ENCODE results near the gene NOS3. TPM values are rescaled to one million over a fixed set of nuclear protein-coding genes. Genes with fewer than 3 reads are reported as not detected.

The NOS3 gene
- total and polyA plus RNA-seq, 2 experiments from 2014 or later: 2.6 to 6.1 TPM

GRCh38 chr7:150941351-150942000 is 49.3 kb upstream of the NOS3 start (continued):
- no peak for TF ChIP-seq CTCF (conservative IDR thresholded peaks at IDR 0.05; ENCODE audit: low read depth in 2 of 2)
- TF ChIP-seq ETS1 (IDR thresholded peaks at IDR 0.05): no peak
- TF ChIP-seq ZNF331 (CRISPR knock-in tag; IDR thresholded peaks at IDR 0.05; ENCODE audit: low read depth): no peak

GRCh38 chr7:150942001-150942590 is 48.7 kb upstream of the NOS3 start:
- no peak for TF ChIP-seq CTCF (conservative IDR thresholded peaks at IDR 0.05; ENCODE audit: low read depth in 2 of 2)
- H2AFZ ChIP-seq: peak overlapping the region; percentile 38; the same call in 1 of the 2 replicates
- no peaks in the 10 kb centered on the region for H3K9me3 Mint-ChIP-seq
- peaks cover 19% of the 10 kb centered on the region for H3K4me1 Mint-ChIP-seq
- no peak overlapping the region for H3K4me3 ChIP-seq
- no peaks in the 10 kb centered on the region for H3K36me3 ChIP-seq (ENCODE audit: insufficient read depth)
- DNase-seq (ENCODE audit: low spot score) (no peak), ATAC-seq (peak; percentile 58)
- H3K27ac ChIP-seq (ENCODE audit: low read depth): no peak overlapping the region
- H3K27me3 ChIP-seq (ENCODE audit: insufficient read depth): no peaks in the 10 kb centered on the region
- no peak overlapping the region for H3K27ac Mint-ChIP-seq
- no peak overlapping the region for H3K4me3 Mint-ChIP-seq
- H3K9me2 ChIP-seq (ENCODE audit: insufficient read depth): no peaks in the 10 kb centered on the region
- H4K20me1 ChIP-seq (replicated peaks; ENCODE audit: insufficient read depth): no peaks in the 10 kb centered on the region
- H3K4me1 ChIP-seq (ENCODE audit: insufficient read depth): no peaks in the 10 kb centered on the region
- H3K4me2 ChIP-seq: no peak overlapping the region
- 0 out of 2 replicates have a peak, but pooled peaks cover 3% of the 10 kb centered on the region for H3F3A ChIP-seq (replicated peaks; ENCODE audit: low read depth)
- H3K79me2 ChIP-seq (replicated peaks; ENCODE audit: insufficient read depth): no peaks in the 10 kb centered on the region
- peaks cover 20% of the 10 kb centered on the region for H3K27me3 Mint-ChIP-seq (ENCODE audit: insufficient read depth, low read depth, poor library complexity)
- no peaks in the 10 kb centered on the region for H3K36me3 Mint-ChIP-seq (ENCODE audit: low read depth)

GRCh38 chr7:150942591-150943452 is 48.0 kb upstream of the NOS3 start:
- Histone ChIP-seq H3K79me2 (replicated peaks; ENCODE audit: insufficient read depth) (no peaks in the 10 kb centered on the region), H3K4me2 (no peak overlapping the region), H3K9me2 (ENCODE audit: insufficient read depth) (no peaks in the 10 kb centered on the region), H3F3A (replicated peaks; ENCODE audit: low read depth) (0 out of 2 replicates have a peak, but pooled peaks cover 3% of the 10 kb centered on the region), H3K4me1 (ENCODE audit: insufficient read depth) (peaks cover 3% of the 10 kb centered on the region), H4K20me1 (replicated peaks; ENCODE audit: insufficient read depth) (no peaks in the 10 kb centered on the region), H3K27ac (ENCODE audit: low read depth) (no peak overlapping the region), H2AFZ (no peak overlapping the region), H3K36me3 (ENCODE audit: insufficient read depth) (no peaks in the 10 kb centered on the region), H3K4me3 (no peak overlapping the region), H3K27me3 (ENCODE audit: insufficient read depth) (peaks cover 1% of the 10 kb centered on the region; the same call in 1 of the 2 replicates)
- peaks cover 19% of the 10 kb centered on the region for H3K27me3 Mint-ChIP-seq (ENCODE audit: insufficient read depth, low read depth, poor library complexity)
- DNase-seq (ENCODE audit: low spot score): no peak
- no peak overlapping the region for H3K27ac Mint-ChIP-seq
- no peak for ATAC-seq
- no peaks in the 10 kb centered on the region for H3K36me3 Mint-ChIP-seq (ENCODE audit: low read depth)
- H3K4me1 Mint-ChIP-seq: peaks cover 20% of the 10 kb centered on the region
- H3K9me3 Mint-ChIP-seq: no peaks in the 10 kb centered on the region
- H3K4me3 Mint-ChIP-seq: no peak overlapping the region
- TF ChIP-seq EZH2phosphoT487 (IDR thresholded peaks at IDR 0.05; ENCODE audit: unreplicated experiment) (no peak), CTCF (conservative IDR thresholded peaks at IDR 0.05; ENCODE audit: low read depth in 2 of 2) (no peak), ZNF114 (CRISPR knock-in tag; IDR thresholded peaks at IDR 0.05) (no peak), EZH2 (IDR thresholded peaks at IDR 0.05; ENCODE audit: low read depth, unreplicated experiment) (no peak), NANOG (IDR thresholded peaks at IDR 0.05; ENCODE audit: borderline replicate concordance) (no peak), POLR2AphosphoS5 (IDR thresholded peaks at IDR 0.05; ENCODE audit: low read depth) (no peak), STAT1 (IDR thresholded peaks at IDR 0.05; ENCODE audit: unreplicated experiment) (no peak)

Data from GM23338 (cell line).